HG03139 (cell line): ENCODE measurements around the gene PXT1.
"Not testable (repeated sequence)": the region's sequence is repeated elsewhere in the genome, so short reads cannot be mapped to it uniquely, and the experiment has no call there.

Experiments used
- ATAC-seq: cut with Tn5 transposase; IDR thresholded peaks from one replicate; pipeline ENCODE4 v1.9.1; 2021; ENCODE audit not compliant: unreplicated experiment

Gene PXT1, protein sequence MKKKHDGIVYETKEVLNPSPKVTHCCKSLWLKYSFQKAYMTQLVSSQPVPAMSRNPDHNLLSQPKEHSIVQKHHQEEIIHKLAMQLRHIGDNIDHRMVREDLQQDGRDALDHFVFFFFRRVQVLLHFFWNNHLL

DNA sequence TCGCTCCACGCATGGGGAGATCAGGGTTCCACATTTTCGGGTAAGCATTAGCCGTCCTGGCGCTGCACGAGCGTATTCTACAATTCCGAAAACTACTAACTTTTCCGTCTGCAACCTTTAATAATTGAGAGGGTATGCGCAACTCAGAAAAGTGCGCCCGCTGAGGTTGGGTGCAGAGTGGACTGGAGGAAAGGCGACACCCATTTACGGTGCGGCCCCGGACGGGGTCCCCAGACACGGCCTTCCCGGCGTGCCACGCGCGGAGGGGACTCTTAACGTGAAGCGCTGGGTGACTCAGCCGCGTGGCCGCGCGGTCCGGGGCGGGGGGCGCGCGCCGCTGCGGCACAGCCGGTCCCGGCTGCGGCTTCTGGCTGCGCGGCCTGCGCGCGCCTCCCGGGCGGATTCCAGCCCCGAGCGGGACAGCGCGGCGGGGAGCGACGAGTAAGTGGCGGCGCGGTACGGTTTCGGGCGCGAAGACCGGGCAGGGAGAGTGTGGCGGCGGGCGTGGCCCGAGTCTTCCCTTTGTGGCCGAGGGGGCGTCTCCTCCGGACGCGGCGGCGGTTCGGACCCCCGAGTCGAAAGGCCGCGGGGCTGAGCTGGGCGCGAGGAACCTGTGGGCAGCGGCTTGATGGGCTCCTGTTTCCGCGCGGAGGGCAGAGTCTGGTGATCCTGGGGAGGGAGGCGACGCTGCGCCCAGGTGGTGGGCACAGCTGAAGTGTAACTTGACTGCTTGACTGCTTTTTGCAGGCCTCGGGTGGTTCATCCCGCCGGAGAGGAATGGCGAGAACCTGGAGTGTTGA lies at the start of gene PXT1, which contains the start of gene KCTD20:
PXT1 (minus strand) TSS at position 184 of the 800 bp plus-strand sequence. CDS start 16,772 bp downstream, outside the sequence.
KCTD20 (plus strand) TSS at position 330 of the 800 bp plus-strand sequence. CDS start 27,098 bp downstream, outside the sequence.
- peak; percentile 70 for ATAC-seq

DNA sequence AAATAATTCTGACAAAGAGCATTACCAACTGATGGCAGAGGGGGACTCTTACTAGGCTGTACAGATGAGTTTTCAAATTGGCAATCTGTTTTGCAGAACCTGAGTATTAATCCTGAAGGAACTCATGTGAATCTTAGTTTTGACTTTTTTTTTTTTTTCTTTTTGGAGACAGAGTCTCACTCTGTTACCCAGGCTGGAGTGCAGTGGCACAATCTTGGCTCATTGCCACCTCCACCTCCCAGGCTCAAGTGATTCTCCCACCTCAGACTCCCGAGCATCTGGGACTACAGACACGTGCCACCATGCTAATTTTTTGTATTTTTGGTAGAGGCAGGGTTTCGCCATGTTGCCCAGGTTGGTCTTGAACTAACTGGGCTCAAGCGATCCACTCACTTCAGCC lies 49.4 kb upstream of the PXT1 start:
- ATAC-seq = no peak

DNA sequence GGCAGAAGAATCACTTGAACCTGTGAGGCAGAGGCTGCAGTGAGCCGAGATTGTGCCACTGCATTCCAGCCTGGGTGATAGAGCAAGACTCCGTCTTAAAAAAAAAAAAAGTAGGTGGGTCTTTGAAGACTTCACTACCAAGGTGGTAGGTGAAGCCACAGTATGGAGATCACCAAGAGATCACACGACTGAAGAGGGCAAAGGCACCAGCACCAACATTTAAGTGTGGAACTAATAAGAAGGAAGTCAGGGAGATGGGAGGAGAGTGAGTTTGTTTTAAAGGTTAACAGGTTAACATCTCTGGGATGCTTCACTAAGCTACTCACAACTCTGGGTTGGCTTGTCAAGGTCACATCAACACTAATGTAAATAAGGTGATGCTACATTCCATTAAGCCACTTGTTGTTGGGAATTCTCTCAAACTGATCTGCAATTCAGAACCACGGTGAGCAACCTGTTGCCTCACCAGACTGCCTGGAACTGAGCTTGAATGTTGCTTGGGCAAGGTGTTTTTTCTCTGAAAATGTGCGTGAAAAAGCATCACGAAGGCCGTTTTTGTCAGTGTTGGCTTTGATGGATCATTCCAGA lies 48.8 kb upstream of the PXT1 start:
- no peak for ATAC-seq

DNA sequence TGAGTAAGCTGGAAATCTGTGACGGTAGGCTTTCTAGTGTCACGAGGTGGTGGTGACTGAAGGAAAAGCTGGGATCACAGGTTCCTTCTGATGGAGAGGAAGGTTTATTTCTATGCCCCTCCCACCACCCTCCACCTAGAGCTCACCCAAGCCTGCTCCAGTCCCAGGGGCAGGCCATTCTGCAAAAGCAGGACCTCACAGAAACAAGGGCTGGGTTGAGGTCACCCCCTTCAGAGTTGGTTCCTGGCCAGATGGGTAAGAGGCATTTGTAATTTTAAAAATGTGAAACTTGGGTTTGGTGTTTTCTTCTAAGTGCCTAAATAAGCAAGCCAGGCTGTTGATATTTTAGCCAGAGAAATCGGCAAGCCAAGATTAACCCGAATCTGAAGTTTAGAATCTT lies 46.8 kb upstream of the PXT1 start:
- ATAC-seq = no peak

DNA sequence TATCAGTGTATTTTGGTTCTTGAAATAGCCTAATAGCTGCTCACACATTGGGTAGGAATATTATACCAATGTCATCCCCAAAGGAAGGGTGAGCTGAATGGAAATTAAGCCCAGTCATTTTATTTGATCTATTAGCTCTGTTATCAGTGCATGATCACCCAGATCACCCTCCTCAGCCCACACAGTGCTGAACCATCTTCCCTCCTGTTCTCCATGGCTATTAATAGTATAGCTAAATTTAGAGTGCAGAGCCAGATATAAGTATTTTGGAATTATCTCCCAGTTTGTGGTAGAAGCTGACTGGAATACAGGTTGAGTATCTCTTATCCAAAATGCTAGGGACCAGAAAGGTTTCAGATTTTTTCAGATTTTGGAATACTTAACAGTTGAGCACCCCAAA lies 45.6 kb upstream of the PXT1 start:
- ATAC-seq = no peak

DNA sequence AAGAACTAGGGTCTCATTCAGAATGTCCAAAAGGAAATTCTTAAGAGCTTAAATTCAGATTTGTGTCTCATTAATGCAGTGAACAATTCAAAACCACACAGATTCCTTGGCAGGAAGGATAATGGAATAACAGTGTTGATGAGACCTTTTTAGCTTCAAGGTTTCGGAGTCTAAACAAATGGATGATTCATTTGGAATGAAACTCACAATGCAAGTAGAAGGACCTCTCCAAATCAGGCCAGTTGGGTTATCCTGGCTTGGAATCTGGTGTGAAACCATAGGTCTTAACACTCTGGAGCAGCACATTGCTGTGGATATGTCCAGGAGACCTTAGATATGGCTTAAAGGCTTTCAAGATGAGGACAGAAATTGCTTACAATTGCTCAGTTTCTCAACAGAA lies 45.0 kb upstream of the PXT1 start:
- no peak for ATAC-seq

DNA sequence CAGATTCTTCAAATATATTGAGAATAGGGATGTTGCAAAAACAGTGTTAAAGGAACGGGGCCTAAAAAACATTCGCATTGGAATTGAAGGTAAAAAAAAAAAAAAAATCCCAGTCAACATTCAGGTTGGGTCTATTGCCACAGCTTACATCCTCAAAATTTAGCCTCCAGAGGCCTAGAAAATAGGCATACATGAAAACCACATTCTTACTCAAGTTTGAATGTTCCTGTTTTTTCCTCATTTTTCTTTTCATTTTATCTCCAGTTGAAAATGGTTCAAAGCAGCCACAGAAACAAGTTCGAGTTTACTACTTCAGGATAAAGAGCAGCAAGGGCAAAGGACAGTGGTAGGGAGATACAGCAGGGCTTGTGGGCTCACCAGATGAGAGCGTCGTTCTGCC lies 42.1 kb upstream of the PXT1 start:
- ATAC-seq = no peak

DNA sequence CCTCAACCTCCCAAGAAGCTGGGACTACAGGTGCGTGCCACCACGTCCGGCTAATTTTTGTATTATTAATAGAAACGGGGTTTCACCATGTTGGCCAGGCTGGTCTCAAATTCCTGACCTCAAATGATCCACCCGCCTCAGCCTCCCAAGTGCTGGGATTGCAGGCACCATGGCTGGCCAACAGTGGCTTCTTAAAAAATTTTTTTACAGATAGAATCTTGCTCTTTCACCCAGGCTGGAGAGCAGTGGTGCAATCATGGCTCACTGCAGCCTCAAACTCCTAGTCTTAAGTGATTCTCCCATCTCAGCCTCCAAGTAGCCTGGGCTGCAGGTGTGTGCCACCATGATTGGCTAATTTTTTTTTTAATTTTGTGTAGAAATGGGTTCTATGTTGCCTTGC lies 40.7 kb upstream of the PXT1 start:
- ATAC-seq = not testable (repeated sequence)

DNA sequence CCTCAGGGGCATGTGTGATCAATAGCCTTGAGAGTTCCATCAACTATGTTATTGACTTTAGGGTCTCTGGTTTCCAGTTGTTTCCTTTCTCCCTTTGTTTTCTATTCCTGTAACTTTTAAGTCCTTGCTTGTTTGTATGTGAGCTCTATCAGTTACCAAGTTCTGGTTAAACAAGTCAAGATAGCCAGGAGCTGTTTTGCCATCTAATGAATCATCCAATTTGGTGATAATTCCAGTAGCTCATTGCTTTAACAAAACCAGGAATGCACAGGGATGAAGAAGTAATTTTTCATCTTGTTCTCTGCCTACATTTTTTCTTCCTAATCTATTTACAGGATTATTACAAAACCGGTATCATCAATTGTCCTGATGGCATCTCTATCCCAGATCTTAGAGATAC lies 36.6 kb upstream of the PXT1 start:
- no peak for ATAC-seq

DNA sequence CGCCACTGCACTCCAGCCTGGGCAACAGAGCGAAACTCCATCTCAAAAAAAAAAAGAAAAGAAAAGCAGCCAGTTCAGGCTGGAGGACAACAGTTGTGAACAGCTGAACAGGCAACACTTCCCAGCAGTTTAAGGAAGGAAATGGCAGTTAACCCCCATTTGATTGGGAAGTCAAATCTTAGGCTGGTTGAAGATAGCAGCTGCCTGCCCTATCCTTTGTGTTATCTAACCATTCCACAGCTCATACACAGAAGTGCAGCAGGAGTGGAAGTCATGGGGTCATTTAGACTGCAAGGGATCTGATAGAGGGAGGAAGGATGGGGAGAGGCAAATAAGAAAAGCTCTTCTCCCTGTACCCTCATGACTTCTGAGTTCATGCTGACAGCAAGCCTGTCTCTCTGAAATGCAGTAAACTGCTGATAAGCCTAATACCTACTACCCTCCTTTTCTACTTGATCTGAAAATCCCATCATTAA lies 35.4 kb upstream of the PXT1 start:
- no peak for ATAC-seq

DNA sequence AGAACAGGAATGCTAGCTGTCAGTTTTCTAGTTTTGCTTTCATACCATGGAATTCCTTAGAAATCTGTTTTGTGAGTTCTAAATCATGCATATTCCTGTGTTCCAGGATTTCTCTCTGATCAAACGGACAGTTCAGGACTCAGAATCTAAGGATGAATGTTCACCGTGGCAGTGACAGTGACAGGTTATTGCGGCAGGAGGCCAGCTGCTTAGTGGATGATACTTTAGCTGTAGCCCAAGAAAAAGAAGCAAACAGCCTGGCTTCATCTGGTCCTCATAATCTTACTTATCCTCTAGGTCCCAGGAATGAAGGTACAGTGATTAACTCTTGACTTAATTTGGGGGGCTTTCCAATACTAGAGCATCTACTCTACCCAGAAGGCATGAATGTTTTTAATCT lies 27.3 kb upstream of the PXT1 start:
- no peak for ATAC-seq

DNA sequence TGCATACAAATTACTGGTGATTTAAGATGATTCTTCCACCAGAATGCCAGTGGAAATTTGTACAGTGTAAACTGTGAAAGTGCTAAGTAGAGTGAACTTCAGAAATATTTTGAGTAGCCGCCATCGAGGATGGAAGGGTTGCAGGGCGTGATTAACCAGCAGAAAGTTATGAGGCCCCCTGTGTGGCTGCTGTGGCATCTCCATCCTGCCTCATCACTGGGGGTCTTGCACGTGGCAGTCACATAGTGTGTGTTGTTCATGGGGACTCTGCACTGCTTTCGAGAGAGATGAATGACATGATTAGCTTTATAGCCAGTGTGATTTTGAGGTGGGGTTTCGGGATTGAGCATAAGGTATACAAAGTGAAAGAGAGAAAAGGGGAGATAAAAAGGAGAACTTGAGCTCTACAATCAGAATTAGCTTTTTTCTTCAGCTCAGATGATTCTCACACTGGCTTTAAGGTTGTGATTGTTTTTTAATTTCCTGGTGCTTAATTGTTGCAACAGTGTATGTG lies 26.6 kb upstream of the PXT1 start:
- ATAC-seq = no peak

DNA sequence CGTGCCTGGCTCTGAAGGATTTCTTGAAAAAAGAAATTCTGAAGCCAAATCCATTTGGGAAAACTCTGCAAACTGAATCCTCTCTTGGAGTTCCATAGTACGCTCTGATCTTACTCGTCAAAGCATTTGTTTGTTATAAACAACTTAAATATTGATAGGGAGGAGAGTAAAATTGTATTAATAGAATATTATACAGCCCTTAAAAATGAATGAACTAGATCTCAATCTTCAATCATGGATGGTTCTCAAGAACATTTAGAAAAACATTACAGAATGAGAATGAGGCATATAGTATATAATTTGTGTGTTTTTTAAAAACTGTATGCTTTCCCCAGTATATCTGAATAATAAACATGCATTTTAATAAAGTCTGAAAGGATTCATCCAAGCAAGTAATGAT lies 25.0 kb upstream of the PXT1 start:
- ATAC-seq = no peak

DNA sequence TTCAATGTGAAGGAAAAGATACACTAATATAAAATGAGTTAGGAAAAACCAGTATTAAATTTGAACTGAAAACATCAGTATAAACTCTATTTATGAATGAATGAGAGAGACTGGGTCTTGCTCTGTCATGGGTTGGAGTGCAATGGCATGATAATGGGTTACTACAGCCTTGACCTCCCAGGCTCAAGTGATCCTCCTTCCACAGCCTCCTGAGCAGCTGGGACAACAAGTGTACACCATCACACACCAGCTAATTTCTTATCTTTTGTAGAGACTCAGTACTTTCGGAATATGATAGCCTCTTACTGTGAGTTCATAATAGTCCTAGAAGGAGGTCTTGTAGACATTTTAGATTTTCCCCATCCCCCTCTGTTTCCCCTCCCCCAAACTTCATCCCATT lies 21.6 kb upstream of the PXT1 start:
- ATAC-seq = no peak

DNA sequence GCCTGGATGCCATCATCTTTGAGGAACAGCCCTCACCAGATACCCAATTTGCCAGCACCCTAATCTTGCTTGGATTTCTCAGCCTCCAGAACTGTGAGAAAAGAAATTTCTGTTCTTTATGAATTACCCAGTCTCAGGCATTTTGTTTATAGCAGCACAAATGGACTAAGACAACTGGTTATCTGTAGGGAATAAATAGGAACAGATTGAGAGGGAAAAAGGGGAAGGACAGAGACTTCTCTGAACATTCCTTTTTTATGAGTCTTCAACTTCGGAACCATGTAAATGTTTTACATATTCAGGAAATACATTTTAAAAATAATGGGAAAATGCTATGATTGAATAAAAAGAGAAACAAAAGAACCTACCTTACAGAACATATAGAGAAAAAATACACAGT lies 21.0 kb upstream of the PXT1 start:
- ATAC-seq = no peak

DNA sequence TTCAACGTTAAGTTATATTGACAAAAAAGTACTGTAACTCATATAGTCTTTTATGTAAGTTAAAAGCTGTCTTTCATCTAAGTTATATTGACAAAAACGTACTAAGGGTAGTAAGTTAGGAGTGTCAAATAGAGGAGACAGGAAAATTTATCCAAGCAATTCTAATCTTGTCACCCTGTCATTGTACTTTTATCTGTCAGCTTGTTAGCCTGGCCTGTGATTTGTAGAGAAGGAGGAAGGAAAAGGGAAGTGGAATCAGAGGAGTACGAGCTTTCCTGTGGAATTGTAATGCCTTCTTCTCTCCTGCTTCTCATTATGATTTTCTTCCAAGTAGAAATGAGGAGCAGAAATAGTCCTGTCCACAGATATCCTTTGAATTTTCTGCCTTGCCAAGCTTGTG lies 19.0 kb upstream of the PXT1 start:
- ATAC-seq = no peak

DNA sequence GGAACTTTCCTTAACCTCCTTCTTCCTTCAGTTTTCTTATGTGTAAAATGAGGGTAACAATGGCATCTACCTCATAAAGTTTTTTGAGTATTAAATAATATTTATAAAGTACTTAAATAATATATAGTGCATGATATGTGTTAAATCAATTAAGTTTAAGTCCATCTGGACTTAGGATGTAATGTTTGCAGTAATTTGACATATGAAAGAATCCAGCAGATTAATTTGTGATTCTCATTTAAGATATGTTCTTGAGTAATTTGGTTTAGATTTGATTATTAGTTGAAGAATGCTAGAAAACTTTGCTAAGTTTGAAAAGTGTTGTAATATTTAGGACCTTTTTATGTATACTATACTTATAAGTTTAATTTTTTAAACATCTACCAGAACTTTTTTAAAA lies 18.3 kb upstream of the PXT1 start:
- ATAC-seq = no peak

DNA sequence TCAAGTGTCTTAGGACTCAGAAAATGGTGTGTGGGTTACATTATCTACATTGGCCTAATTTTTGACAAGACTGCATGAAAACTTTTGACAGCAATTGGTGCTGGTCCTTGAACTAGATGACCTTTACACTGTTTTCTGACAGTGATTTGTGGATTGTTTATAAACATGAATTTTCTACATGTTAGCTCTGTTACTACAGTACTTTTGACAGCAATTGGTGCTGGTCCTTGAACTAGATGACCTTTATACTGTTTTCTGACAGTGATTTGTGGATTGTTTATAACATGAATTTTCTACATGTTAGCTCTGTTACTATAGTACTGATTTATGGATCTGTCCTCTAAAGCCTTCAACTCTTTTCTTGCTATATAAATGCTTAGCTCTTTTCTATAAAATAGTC lies 16.8 kb upstream of the PXT1 start:
- ATAC-seq = no peak

DNA sequence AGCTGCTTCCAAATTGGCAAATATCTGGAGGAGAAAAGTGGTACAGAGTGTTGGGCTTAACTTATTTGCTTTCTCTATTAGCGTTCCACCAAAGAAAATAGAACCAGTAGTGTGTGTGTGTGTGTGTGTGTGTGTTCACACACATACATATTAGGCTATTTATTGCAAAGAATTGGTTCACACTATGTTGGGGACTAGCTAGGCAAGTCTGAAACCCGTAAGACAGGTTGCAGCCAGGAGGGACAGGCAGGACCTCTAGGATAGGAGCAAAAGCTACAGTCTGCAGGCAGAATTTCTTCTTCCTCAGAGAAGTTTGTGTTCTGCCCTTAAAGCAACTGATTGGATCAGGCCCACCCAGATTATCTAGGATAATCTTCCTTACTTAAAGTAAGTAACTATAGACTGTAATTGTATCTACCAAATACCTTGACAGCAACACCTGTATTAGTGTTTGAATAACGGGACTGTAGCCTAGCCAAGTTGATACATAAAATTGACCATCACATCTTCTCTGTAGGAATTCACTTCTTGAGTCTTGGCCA lies 12.9 kb upstream of the PXT1 start:
- ATAC-seq = no peak

DNA sequence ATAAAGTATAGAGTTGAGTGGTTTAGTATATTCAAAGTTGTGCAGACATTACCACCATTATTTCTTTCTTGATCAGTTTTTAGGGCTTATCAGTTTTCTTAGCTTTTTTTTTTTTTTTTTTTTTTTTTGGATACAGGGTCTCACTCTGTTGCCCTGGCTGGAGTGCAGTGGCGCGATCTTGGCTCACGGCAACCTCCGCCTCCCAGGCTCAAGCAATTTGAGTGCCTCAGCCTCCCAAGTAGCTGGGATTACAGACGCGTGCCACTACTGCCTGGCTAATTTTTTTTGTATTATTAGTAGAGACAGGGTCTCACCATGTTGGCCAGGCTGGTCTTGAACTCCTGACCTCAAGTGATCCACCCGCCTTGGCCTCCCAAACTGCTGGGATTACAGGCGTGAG lies 10.2 kb upstream of the PXT1 start:
- not testable (repeated sequence) for ATAC-seq

DNA sequence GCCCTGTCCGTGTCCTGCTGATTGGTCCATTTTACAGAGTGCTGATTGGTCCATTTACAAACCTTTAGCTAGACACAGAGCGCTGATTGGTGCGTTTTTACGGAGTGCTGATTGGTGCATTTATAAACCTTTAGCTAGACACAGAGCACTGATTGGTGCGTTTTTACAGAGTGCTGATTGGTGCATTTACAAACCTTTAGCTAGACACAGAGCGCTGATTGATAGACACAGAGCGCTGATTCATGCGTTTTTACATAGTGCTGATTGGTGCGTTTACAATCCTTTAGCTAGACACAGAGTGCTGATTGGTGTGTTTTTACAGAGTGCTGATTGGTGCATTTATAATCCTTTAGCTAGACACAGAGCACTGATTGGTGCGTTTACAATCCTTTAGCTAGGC lies 6.5 kb upstream of the PXT1 start:
- not testable (repeated sequence) for ATAC-seq

DNA sequence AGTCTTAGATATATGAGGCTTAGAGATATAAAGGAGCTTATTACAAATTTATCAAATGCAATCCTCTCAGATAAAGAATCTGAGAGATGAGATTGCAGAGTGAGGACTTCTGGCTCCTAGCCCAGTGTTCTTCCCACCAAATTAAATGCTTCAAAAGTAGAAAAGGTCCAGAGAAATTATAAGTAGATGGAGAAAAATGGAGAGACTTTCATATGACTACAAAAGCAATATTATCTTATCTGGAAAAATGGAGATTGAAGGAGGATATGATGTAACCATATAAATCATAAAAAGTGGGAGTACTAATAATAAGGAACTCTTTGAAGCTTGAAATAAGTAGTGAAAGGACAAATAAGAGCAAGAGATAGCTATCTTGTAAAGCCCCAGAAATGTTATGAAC lies 3.0 kb upstream of the PXT1 start:
- no peak for ATAC-seq
